Fibroblast of mammary gland (primary cell): ENCODE measurements around the gene RUNDC1.

Experiments used
- DNase-seq: peaks from one replicate; pipeline ENCODE4 v3.0.0-alpha.2; 2010; ENCODE audit warnings: low read depth
- H3K4me3 ChIP-seq: 2 replicates; pipeline ENCODE4 v1.5.1; 2011; ENCODE audit warnings: low read depth, mild to moderate bottlenecking, low read length, moderate library complexity; ENCODE audit not compliant: control insufficient read depth
- CTCF ChIP-seq: conservative IDR thresholded peaks from 2 replicates; pipeline ENCODE4 v1.5.1; 2011; ENCODE audit warnings: low read depth, low read length, inconsistent platforms; ENCODE audit not compliant: control insufficient read depth, insufficient read depth

RUNDC1 gene

GRCh38 chr17:43020030-43020621 lies 39.8 kb downstream of the RUNDC1 start:
- DNase-seq = peak; percentile 31

GRCh38 chr17:43020789-43021740 lies 40.7 kb downstream of the RUNDC1 start:
- DNase-seq = peak; percentile 84
- TF ChIP-seq CTCF = no peak
- H3K4me3 ChIP-seq = peak overlapping the region; percentile 93

More at GRCh38 chr17:43020030-43020621, 39.8 kb downstream of the RUNDC1 start:
- H3K4me3 ChIP-seq = peak overlapping the region; percentile 93
- no peak for TF ChIP-seq CTCF

DNA sequence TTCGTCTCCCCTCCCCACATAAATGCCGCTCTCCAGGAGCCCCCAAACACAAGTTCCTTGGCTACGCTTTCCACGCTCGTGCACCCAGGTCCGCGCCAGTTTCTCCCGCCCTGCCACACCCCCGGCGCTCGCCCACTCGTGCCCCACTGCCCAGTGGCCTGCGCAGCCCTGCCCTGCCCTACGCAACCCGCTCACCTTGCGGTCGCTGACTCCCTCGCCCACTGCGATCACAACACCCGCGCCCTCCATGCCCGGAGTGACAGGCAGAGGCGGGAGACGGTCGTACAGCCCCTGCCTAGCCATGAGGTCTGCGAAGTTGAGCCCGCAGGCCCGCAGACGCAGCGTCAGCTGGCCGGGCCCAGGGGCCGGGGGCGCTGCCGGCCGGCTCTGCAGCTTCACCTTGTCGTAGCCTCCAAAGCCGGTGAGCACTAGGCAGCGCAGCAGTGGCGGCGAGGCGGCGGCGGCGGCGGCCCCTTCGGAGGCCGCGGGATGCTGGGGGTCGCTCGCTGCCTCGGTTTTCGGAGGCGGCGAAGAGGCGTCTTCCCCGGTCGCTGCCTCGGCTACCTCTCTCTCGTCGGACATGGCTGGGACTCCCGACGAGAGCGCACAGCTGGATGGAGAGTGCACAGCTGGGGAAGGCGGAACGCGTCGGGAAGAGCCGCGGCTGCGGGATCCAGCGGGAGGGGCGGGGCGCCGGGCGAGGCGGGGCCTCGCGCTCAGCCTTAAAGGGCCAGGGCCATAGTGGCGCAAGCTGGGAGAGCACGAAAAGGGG lies 41.6 kb downstream of the RUNDC1 start, which contains the start of gene VAT1:
Gene VAT1, minus strand, starts transcription at position 645 of the 772 bp plus-strand sequence. Its CDS starts 63 bp downstream, at position 582.
- peak; percentile 67 for DNase-seq
- H3K4me3 ChIP-seq = peak within 1 kb of the TSS; percentile 93
- no peak for TF ChIP-seq CTCF

DNA sequence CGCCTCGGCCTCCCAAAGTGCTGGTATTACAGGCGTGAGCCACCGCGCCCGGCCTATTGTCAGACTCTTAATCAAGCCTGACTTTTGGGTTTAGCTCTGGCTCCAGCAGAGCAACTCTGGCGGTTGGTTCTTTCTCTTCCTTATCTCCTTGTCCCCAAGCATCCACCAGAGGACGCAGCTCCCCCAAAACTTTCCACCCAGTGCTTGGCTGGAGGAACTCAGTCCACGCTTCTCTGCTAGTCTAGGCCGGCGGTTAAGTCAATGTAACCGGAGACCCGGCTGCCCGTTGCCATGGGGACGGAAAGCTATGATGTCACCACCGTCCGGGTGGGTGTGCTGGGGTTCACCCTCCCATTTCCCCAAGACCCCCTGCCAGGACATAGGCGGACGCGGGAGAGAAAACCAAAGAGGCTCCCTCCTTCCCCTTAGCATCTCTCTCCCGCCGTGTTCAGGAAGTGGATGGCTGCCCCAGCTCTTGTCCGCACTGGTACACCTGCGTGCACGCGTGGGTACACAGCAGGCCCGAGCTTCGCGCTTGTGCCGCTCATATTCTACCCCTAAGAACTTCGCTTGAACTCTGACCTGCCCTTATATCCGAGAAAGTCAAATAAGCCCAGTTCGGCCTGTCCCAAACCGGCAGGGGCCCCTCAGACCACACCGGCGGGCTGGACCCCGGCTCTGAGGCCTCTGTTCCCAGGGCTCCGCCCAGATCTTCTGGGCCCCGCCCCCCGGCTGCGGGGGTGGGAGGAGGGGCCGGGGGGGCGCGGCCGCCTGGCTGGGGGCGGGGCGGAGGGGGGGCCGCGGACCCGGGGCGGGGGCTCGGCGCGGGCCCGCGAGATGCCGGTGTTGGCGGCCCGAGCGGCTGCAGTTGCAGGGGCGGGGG lies 44.3 kb downstream of the RUNDC1 start, which contains the start of gene RND2:
Gene RND2, plus strand, starts transcription at position 825 of the 883 bp plus-strand sequence. CDS start 117 bp downstream, outside the sequence.
- DNase-seq = peak; percentile 97
- peak within 1 kb of the TSS; percentile 66 for H3K4me3 ChIP-seq
- TF ChIP-seq CTCF = peak; percentile 85

DNA sequence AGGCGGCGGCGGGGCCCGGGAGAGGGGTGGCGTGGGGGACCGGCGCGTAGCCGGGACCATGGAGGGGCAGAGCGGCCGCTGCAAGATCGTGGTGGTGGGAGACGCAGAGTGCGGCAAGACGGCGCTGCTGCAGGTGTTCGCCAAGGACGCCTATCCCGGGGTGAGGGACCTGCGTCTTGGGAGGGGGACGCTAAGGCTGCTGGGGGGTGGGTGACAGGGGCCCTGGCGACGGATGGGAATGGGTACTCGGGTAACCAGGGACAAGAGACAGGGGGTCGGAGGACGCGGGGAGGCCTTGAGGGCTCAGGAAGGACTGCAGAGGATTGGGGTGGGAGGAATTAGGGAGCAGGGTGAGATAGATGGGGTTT lies 44.9 kb downstream of the RUNDC1 start:
- H3K4me3 ChIP-seq = peak overlapping the region; percentile 26
- DNase-seq = no peak
- TF ChIP-seq CTCF = no peak
